Frontal cortex (tissue), 4 donors: ENCODE data around the gene TBC1D21. TPM values are rescaled to one million over a fixed set of nuclear protein-coding genes. Genes with fewer than 3 reads are reported as not detected.

Experiments
- DNase-seq, 2 donors: peaks; one replicate each; pipeline ENCODE4 v3.0.0; 2012; ENCODE audit warnings: low spot score in 2 of 2
- FAIRE-seq: peaks from 2 replicates; lab custom pipeline; 2012; peaks lifted over from hg19 to GRCh38; lab: Jason Lieb, UNC
- total RNA-seq: library from RNA; depleted of rRNA; stranded (reverse); fragments of >200 nt; gene quantifications from one replicate; pipeline ENCODE4 v1.2.3, GENCODE V29; 2014
- donor health status: control.
- donor health status: control.
- donor health status: control.

Gene TBC1D21
- total RNA-seq, 1 donor from 2014 or later = not detected

- FAIRE-seq (no peak), DNase-seq (no peak)
Observed at GRCh38 chr15:73857193-73857920, 16.0 kb upstream of the TBC1D21 start.

- DNase-seq (no peak), FAIRE-seq (no peak)
Observed at GRCh38 chr15:73858062-73858461, 15.3 kb upstream of the TBC1D21 start.

GRCh38 chr15:73862276-73862675 is 11.1 kb upstream of the TBC1D21 start:
- DNase-seq = no peak
- no peak for FAIRE-seq

- DNase-seq = no peak
- FAIRE-seq = no peak
Observed at GRCh38 chr15:73865379-73865778, 8.0 kb upstream of the TBC1D21 start.

GRCh38 chr15:73865904-73866303 is 7.5 kb upstream of the TBC1D21 start:
- DNase-seq (no peak), FAIRE-seq (no peak)

GRCh38 chr15:73866481-73866880 is 6.9 kb upstream of the TBC1D21 start:
- DNase-seq (no peak), FAIRE-seq (no peak)

- FAIRE-seq (no peak), DNase-seq (no peak)
Observed at GRCh38 chr15:73866881-73867410, 6.4 kb upstream of the TBC1D21 start.

- no peak for FAIRE-seq
Observed at GRCh38 chr15:73867426-73867825, 5.9 kb upstream of the TBC1D21 start.

GRCh38 chr15:73867956-73868355 is 5.4 kb upstream of the TBC1D21 start:
- no peak for FAIRE-seq
- DNase-seq = no peak

More at GRCh38 chr15:73867426-73867825, 5.9 kb upstream of the TBC1D21 start:
- no peak for DNase-seq

GRCh38 chr15:73869216-73869995 is 4.0 kb upstream of the TBC1D21 start:
- DNase-seq = no peak
- no peak for FAIRE-seq

- no peak for FAIRE-seq
- DNase-seq = no peak
Observed at GRCh38 chr15:73870700-73871408, 2.5 kb upstream of the TBC1D21 start.

GRCh38 chr15:73872346-73872745 is 1.0 kb upstream of the TBC1D21 start:
- FAIRE-seq = no peak

GRCh38 chr15:73873889-73874511 is 636 bp downstream of the TBC1D21 start:
- DNase-seq = no peak
- FAIRE-seq = no peak

More at GRCh38 chr15:73872346-73872745, 1.0 kb upstream of the TBC1D21 start:
- DNase-seq = no peak

- DNase-seq (no peak), FAIRE-seq (no peak)
Observed at GRCh38 chr15:73879426-73879825, 6.1 kb downstream of the TBC1D21 start.

- FAIRE-seq = no peak
- DNase-seq = no peak
Observed at GRCh38 chr15:73881579-73882320, 8.4 kb downstream of the TBC1D21 start.

- DNase-seq (no peak), FAIRE-seq (no peak)
Observed at GRCh38 chr15:73882761-73883419, 9.5 kb downstream of the TBC1D21 start.

GRCh38 chr15:73884159-73884558 is 10.8 kb downstream of the TBC1D21 start:
- no peak for FAIRE-seq
- no peak for DNase-seq

- no peak for FAIRE-seq
- DNase-seq = no peak
Observed at GRCh38 chr15:73885954-73886700, 12.8 kb downstream of the TBC1D21 start.
